Mesenchymal stem cell (in vitro differentiated cells and primary cell): ENCODE results near the gene STAC.

Experiments
- DNase-seq: peaks from one replicate; pipeline ENCODE4 v3.0.0-alpha.2; 2013
- H2AFZ ChIP-seq: one replicate; pipeline ENCODE4 v1.6.1; 2013; ENCODE audit warnings: low read depth, mild to moderate bottlenecking, control low read depth, inconsistent platforms, low read length, moderate library complexity
- H2AK5ac ChIP-seq: 2 replicates; pipeline ENCODE4 v1.6.1; 2013; ENCODE audit warnings: low read length, moderate library complexity, mild to moderate bottlenecking, inconsistent platforms; ENCODE audit not compliant: severe bottlenecking
- H2BK120ac ChIP-seq: one replicate; pipeline ENCODE4 v1.6.1; 2013; ENCODE audit warnings: low read depth, mild to moderate bottlenecking, inconsistent platforms, low read length, moderate library complexity
- H2BK12ac ChIP-seq, 2 experiments: one replicate each; pipeline ENCODE4 v1.6.1; 2013; ENCODE audit warnings: inconsistent platforms in 2 of 2, low read length in 2 of 2, mild to moderate bottlenecking in 2 of 2, moderate library complexity in 2 of 2, control low read depth in 1 of 2
- H2BK15ac ChIP-seq: one replicate; pipeline ENCODE4 v1.6.1; 2013; ENCODE audit warnings: mild to moderate bottlenecking, low read depth, inconsistent platforms; ENCODE audit not compliant: poor library complexity, severe bottlenecking
- H2BK5ac ChIP-seq: 2 replicates; pipeline ENCODE4 v1.6.1; 2013; ENCODE audit warnings: low read depth, mild to moderate bottlenecking, low read length, control low read depth, inconsistent platforms; ENCODE audit not compliant: poor library complexity, severe bottlenecking
- H3K14ac ChIP-seq, 2 experiments: one replicate each; pipeline ENCODE4 v1.6.1; 2013; ENCODE audit warnings: inconsistent platforms in 2 of 2, low read length in 2 of 2, control low read depth in 1 of 2, mild to moderate bottlenecking in 1 of 2, moderate library complexity in 1 of 2
- H3K18ac ChIP-seq, 2 experiments: one replicate each; pipeline ENCODE4 v1.6.1; 2013; ENCODE audit warnings: inconsistent platforms in 2 of 2, low read length in 2 of 2, control low read depth in 1 of 2, low read depth in 1 of 2, mild to moderate bottlenecking in 1 of 2
- H3K23ac ChIP-seq, 2 experiments: one replicate each; pipeline ENCODE4 v1.6.1; 2013; ENCODE audit warnings: inconsistent platforms in 2 of 2, low read length in 2 of 2, mild to moderate bottlenecking in 2 of 2, moderate library complexity in 2 of 2, control low read depth in 1 of 2
- H3K27ac ChIP-seq: 2 replicates; pipeline ENCODE4 v1.5.1; 2013; ENCODE audit warnings: mild to moderate bottlenecking, moderate library complexity, low read length, control low read depth, inconsistent platforms; ENCODE audit not compliant: poor library complexity, severe bottlenecking
- H3K27me3 ChIP-seq, 2 experiments: 2 replicates each; pipeline versions ENCODE4 v1.6.1 to v1.7.0; 2013; ENCODE audit warnings: low read length in 2 of 2, mild to moderate bottlenecking in 2 of 2, moderate library complexity in 2 of 2, control low read depth in 1 of 2, inconsistent platforms in 1 of 2; ENCODE audit not compliant: control insufficient read depth in 1 of 2, insufficient read depth in 1 of 2
- H3K36me3 ChIP-seq, 2 experiments: 2 replicates each; pipeline versions ENCODE4 v1.6.1 to v1.7.0; 2013; ENCODE audit warnings: low read length in 2 of 2, control low read depth in 1 of 2, inconsistent platforms in 1 of 2, low read depth in 1 of 2, mild to moderate bottlenecking in 1 of 2; ENCODE audit not compliant: insufficient read depth in 2 of 2, control insufficient read depth in 1 of 2
- H3K4ac ChIP-seq, 2 experiments: one replicate each; pipeline ENCODE4 v1.6.1; 2013; ENCODE audit warnings: inconsistent platforms in 2 of 2, low read length in 2 of 2, mild to moderate bottlenecking in 2 of 2, moderate library complexity in 2 of 2, control low read depth in 1 of 2, low read depth in 1 of 2
- H3K4me1 ChIP-seq: 2 replicates; pipeline ENCODE4 v1.6.1; 2013; ENCODE audit warnings: low read depth, low read length, control low read depth; ENCODE audit not compliant: control insufficient read depth, insufficient read depth
- H3K4me2 ChIP-seq: 2 replicates; pipeline ENCODE4 v1.6.1; 2013; ENCODE audit warnings: low read length, mild to moderate bottlenecking, inconsistent platforms; ENCODE audit not compliant: poor library complexity, severe bottlenecking
- H3K4me3 ChIP-seq, 2 experiments: 2 replicates each; pipeline versions ENCODE4 v1.5.1 to v1.7.0; 2013; ENCODE audit warnings: low read length in 2 of 2, mild to moderate bottlenecking in 2 of 2, control low read depth in 1 of 2, low read depth in 1 of 2; ENCODE audit not compliant: insufficient read depth in 1 of 2
- H3K79me1 ChIP-seq: replicated peaks from 2 replicates; pipeline ENCODE4 v1.6.1; 2013; ENCODE audit warnings: mild to moderate bottlenecking, control low read depth, low read length, inconsistent platforms; ENCODE audit not compliant: poor library complexity, severe bottlenecking
- H3K9ac ChIP-seq: 2 replicates; pipeline ENCODE4 v1.7.0; 2013; ENCODE audit warnings: mild to moderate bottlenecking, low read length, moderate library complexity
- H3K9me3 ChIP-seq: 2 replicates; pipeline ENCODE4 v1.7.0; 2013; ENCODE audit warnings: mild to moderate bottlenecking, low read length; ENCODE audit not compliant: control insufficient read depth
- H4K8ac ChIP-seq: one replicate; pipeline ENCODE4 v1.6.1; 2013; ENCODE audit warnings: inconsistent platforms, mild to moderate bottlenecking, low read length, moderate library complexity
- H4K91ac ChIP-seq: one replicate; pipeline ENCODE4 v1.6.1; 2013; ENCODE audit warnings: mild to moderate bottlenecking, low read length, inconsistent platforms
- WGBS: methylation state at CpG from one replicate; pipeline ENCODE4 v1.1.7; 2013; ENCODE audit warnings: mixed read lengths; 5-methylcytosine and 5-hydroxymethylcytosine counted together

Gene STAC

DNA sequence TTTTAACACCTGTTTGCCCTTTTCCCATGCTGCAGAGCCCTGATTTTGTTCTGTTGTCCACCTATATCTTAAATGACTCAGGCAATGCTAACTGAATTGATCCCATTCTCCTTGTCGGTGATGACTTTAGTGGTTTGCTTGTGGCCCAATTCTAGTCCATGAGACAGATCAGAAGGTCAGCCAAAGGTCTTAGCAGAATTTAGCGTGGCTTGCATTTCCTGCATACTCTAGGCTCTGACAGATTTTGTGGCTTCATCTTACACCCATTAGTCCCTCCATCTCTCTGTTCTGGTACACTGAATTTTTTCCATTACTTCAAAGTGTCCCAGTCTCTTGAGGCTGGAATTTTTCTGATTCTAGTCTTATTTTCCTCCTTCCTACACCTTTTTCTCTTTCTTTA is 161.9 kb downstream of the STAC start:
- H2BK5ac ChIP-seq = no peak overlapping the region
- no peak overlapping the region for H3K27ac ChIP-seq
- no peak overlapping the region for H2BK120ac ChIP-seq
- H2BK15ac ChIP-seq = no peak overlapping the region
- H3K4ac ChIP-seq = no peak overlapping the region
- H3K9me3 ChIP-seq = no peaks in the 10 kb centered on the region
- no peak overlapping the region for H3K18ac ChIP-seq
- H2AFZ ChIP-seq = no peak overlapping the region
- no peak overlapping the region for H3K23ac ChIP-seq
- no peaks in the 10 kb centered on the region for H3K79me1 ChIP-seq
- WGBS = 86% methylated on average over 2 of the region's 2 CpGs
- no peak overlapping the region for H4K91ac ChIP-seq
- peaks cover 0 to 7% of the 10 kb centered on the region in 2 experiments for H3K36me3 ChIP-seq
- H2BK12ac ChIP-seq = no peak overlapping the region
- H3K4me2 ChIP-seq = no peak overlapping the region
- no peak overlapping the region for H2AK5ac ChIP-seq
- H3K14ac ChIP-seq = no peak overlapping the region
- H3K4me3 ChIP-seq = no peak overlapping the region
- no peaks in the 10 kb centered on the region for H3K4me1 ChIP-seq
- no peak for DNase-seq
- H3K27me3 ChIP-seq = no peaks in the 10 kb centered on the region
- no peak overlapping the region for H4K8ac ChIP-seq
- H3K9ac ChIP-seq = no peak overlapping the region

DNA sequence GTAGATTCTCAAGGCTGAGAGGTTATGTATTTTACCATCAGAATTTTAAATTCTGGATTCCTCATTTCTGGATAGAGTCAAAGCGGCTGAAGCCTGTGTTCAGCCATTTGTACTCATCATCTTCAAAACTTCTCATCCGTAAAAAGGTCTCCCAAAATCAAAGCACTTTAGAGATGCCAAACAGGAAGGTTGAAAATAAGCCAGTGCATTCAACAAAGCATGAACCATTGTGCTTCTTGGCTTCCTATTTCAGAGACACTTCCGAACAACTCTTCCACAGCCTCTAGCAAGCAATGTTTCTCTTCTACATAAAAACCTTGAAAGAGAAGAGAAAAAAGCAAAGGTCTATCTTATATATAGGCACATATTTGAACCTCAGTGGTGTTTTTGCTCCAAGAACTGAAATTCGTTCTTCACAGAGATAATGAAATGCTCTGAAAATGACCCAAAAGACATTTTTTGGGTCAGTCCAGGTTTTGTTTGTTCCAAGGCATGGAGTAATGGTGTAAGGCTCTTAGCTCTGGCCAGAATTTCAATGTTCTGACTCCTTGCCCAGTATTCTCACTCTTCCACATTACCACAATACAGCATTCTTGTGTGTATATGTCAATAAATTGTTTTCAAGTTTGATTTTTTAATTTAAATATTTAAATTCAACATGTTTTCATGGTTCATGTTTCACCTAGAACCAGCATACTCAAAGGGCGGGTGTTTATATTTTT is 163.1 kb downstream of the STAC start:
- no peak overlapping the region for H2AFZ ChIP-seq
- no peak overlapping the region for H3K9ac ChIP-seq
- H2BK12ac ChIP-seq = no peak overlapping the region
- no peaks in the 10 kb centered on the region for H3K27me3 ChIP-seq
- H2BK5ac ChIP-seq = no peak overlapping the region
- H3K4me2 ChIP-seq = no peak overlapping the region
- H3K14ac ChIP-seq = no peak overlapping the region
- no peak overlapping the region for H3K23ac ChIP-seq
- no peak overlapping the region for H3K18ac ChIP-seq
- H3K4me3 ChIP-seq = no peak overlapping the region
- no peak overlapping the region for H4K91ac ChIP-seq
- no peaks in the 10 kb centered on the region for H3K4me1 ChIP-seq
- no peak overlapping the region for H2BK15ac ChIP-seq
- H3K36me3 ChIP-seq = peaks cover 0 to 7% of the 10 kb centered on the region in 2 experiments
- no peak for DNase-seq
- WGBS = 96% methylated on average over 3 of the region's 5 CpGs
- H2BK120ac ChIP-seq = no peak overlapping the region
- no peak overlapping the region for H3K4ac ChIP-seq
- no peaks in the 10 kb centered on the region for H3K79me1 ChIP-seq
- H2AK5ac ChIP-seq = no peak overlapping the region
- peaks cover 2% of the 10 kb centered on the region for H3K9me3 ChIP-seq
- H3K27ac ChIP-seq = no peak overlapping the region
- no peak overlapping the region for H4K8ac ChIP-seq

DNA sequence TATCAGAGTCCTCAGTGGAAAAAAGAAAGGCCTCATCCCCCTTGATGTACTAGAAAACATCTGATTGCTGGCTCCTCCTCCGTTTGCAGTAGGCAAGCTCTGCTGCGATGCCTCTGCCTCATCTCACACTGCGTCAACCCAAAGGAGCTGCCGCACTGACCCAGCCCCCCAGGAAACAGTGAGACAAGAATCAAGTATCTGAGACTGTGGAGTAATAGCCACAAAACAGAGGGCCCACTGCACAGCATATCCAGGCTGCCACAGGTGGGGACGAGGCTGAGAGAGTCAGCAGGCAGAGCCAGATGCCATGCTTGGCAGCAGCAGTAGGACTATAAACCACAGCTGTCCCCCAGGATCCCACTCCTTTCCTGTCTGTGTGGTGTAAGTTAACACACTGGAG is 165.9 kb downstream of the STAC start:
- H3K23ac ChIP-seq = no peak overlapping the region
- no peak overlapping the region for H2AFZ ChIP-seq
- H2BK5ac ChIP-seq = no peak overlapping the region
- H3K4me1 ChIP-seq = no peaks in the 10 kb centered on the region
- no peaks in the 10 kb centered on the region for H3K27me3 ChIP-seq
- H4K91ac ChIP-seq = no peak overlapping the region
- 67% methylated on average over 5 of the region's 5 CpGs for WGBS
- no peak overlapping the region for H3K27ac ChIP-seq
- H3K18ac ChIP-seq = no peak overlapping the region
- no peak overlapping the region for H3K4ac ChIP-seq
- H3K4me2 ChIP-seq = no peak overlapping the region
- no peak overlapping the region for H2AK5ac ChIP-seq
- no peak overlapping the region for H2BK120ac ChIP-seq
- H2BK15ac ChIP-seq = no peak overlapping the region
- H3K14ac ChIP-seq = peak overlapping the region in 1 of 2 experiments; percentile 26
- H3K9ac ChIP-seq = peak overlapping the region; percentile 7
- H3K36me3 ChIP-seq = peaks cover 0 to 7% of the 10 kb centered on the region in 2 experiments
- H3K9me3 ChIP-seq = peaks cover 12% of the 10 kb centered on the region
- DNase-seq = no peak
- no peak overlapping the region for H2BK12ac ChIP-seq
- H3K79me1 ChIP-seq = no peaks in the 10 kb centered on the region
- H3K4me3 ChIP-seq = no peak overlapping the region
- no peak overlapping the region for H4K8ac ChIP-seq

DNA sequence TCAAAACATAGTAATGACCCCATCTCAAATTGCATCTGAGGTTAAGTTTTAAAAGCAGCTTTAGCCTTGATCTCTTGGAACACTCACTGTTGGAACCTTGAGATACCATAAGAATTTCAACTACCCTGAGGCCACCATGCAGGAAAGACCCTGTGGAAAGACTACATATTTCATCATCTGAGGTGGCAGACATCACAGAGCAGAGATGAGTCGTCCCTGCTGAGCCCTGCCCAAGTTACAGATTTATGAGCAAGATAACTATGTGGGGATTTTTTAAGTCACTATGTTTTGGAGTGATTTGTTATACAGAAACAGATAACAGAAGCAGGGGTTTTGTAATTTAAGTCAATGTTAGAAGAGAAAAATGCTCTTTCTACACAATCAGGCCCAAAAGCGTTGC is 168.4 kb downstream of the STAC start:
- DNase-seq = no peak
- H3K36me3 ChIP-seq = peaks cover 0 to 7% of the 10 kb centered on the region in 2 experiments

More for the DNA sequence above, 168.4 kb downstream of the STAC start:
- Histone ChIP-seq H3K4ac (no peak overlapping the region), H3K14ac (no peak overlapping the region), H2BK15ac (no peak overlapping the region), H4K8ac (no peak overlapping the region), H3K4me1 (no peaks in the 10 kb centered on the region), H2AFZ (no peak overlapping the region), H3K79me1 (no peaks in the 10 kb centered on the region), H2BK5ac (no peak overlapping the region), H3K9me3 (peaks cover 12% of the 10 kb centered on the region), H2AK5ac (no peak overlapping the region), H2BK12ac (no peak overlapping the region), H2BK120ac (no peak overlapping the region), H3K4me3 (no peak overlapping the region), H3K27me3 (no peaks in the 10 kb centered on the region), H3K4me2 (no peak overlapping the region), H3K27ac (no peak overlapping the region), H3K9ac (no peak overlapping the region), H3K23ac (no peak overlapping the region), H4K91ac (no peak overlapping the region), H3K18ac (no peak overlapping the region)
- 65% methylated on average over 2 of the region's 2 CpGs for WGBS
